ENCODE measurements around the gene UNK. TPM values are rescaled to one million over a fixed set of nuclear protein-coding genes. Genes with fewer than 3 reads are reported as not detected.
"Not testable (repeated sequence)": the region's sequence is repeated elsewhere in the genome, so short reads cannot be mapped to it uniquely, and the experiment has no call there.

The UNK gene
- total RNA-seq, 4 donors from 2014 or later = 26.5 to 42.5 (median 31.9) TPM

GRCh38 chr17:75774991-75775668, 9.5 kb upstream of the UNK start:
- H3K4me3 ChIP-seq (ENCODE audit: low read depth, poor library complexity, severe bottlenecking) = no peak overlapping the region
- intact Hi-C loops (cut with DNase I; ENCODE audit: low total_unique reads) = loop anchor here (10.0 kb wide), 1 partner anchor 70 kb away; the partner anchor contains the start of gene UNC13D
- DNase-seq (ENCODE audit: low spot score in 2 of 2) = peak; percentile 20 to 83
- WGBS, 2 donors = 41 to 49% methylated on average over 6 of the region's 6 CpGs
- TF ChIP-seq, protein P1, sequence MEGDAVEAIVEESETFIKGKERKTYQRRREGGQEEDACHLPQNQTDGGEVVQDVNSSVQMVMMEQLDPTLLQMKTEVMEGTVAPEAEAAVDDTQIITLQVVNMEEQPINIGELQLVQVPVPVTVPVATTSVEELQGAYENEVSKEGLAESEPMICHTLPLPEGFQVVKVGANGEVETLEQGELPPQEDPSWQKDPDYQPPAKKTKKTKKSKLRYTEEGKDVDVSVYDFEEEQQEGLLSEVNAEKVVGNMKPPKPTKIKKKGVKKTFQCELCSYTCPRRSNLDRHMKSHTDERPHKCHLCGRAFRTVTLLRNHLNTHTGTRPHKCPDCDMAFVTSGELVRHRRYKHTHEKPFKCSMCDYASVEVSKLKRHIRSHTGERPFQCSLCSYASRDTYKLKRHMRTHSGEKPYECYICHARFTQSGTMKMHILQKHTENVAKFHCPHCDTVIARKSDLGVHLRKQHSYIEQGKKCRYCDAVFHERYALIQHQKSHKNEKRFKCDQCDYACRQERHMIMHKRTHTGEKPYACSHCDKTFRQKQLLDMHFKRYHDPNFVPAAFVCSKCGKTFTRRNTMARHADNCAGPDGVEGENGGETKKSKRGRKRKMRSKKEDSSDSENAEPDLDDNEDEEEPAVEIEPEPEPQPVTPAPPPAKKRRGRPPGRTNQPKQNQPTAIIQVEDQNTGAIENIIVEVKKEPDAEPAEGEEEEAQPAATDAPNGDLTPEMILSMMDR (IDR thresholded peaks at IDR 0.05) = no peak
- TF ChIP-seq POLR2A (IDR thresholded peaks at IDR 0.05) = no peak

DNA sequence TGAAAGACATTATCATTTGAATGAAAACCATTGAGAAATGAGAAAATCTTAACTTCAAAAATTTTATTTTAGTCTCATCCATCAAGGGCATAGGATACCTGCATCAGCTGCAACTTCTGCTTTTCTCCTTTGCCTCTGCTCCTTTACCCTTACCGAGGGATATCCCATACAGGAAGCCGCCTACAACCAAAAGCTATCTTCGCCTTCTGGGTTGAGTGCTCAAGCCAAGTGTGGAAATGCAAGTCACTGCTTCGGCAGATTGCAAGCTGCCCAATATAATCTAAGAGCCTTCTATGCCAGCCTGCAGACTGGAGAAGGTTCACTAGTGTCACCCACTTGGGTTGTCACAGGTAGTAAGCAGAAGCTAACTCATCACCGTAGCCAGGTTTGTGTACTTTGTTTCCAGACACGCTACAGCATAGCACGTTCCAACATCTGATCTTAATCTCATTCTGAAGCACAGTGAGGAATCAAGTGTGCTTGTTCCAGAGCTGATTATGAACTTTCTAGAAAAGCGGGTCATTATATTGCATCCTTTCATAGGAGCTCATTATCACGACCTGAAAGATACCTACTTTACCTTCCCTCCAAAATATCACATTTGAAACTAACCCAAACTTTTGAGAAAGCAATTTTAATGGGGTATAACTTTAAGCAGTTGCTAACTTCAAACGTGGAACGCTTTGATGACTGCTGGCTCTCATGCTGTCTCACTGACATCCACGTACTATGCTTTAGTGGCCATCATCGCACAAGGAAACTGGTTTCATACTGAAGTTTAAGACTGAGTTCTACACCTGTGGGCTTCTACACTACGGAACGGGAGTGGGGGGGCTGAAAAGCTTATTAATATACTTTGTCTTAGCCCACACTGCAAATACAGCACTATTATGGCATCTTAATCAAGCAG, 8.0 kb upstream of the UNK start:
- TF ChIP-seq, protein P1 (IDR thresholded peaks at IDR 0.05) = no peak
- TF ChIP-seq POLR2A (IDR thresholded peaks at IDR 0.05) = no peak
- intact Hi-C loops (cut with DNase I; ENCODE audit: low total_unique reads) = loop anchor here (10.0 kb wide), 1 partner anchor 68 kb away; the partner anchor contains the start of gene UNC13D
- WGBS, 2 donors = 7 to 11% methylated on average over 15 of the region's 15 CpGs

DNA sequence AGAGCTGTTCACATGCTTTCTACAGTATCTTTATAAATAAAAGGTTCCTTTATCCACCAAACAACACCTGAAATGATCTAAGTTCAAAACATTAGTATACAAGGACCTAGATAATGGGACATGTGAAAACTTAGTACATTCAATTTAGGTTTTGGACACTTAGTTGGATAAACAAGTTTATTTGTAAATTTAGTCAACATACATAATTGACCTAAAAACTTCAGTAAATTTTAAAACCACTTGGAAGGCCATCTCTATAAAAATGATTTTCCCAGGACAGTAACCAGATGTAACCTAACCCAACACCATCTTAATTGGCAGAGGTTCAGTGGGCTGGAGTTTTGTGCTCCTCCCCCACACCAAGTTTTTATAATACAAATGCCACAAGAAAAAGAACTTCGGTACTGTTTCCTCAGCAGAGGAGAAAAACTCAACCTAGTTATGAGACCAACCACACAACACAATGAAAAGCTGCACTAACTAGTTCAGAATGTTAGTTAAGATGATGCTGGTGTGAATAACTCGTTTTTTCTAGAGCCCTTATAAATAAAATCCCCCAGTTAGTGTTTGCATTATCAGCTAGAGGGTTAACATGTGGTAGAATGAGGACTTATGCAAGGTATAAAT, 7.2 kb upstream of the UNK start:
- 4% methylated on average over 2 of the region's 2 CpGs for WGBS, 2 donors
- intact Hi-C loops (cut with DNase I; ENCODE audit: low total_unique reads) = loop anchor here (10.0 kb wide), 1 partner anchor 67 kb away; the partner anchor contains the start of gene UNC13D
- peak overlapping the region; percentile 79 for H3K4me3 ChIP-seq (ENCODE audit: low read depth, poor library complexity, severe bottlenecking)
- no peak for TF ChIP-seq POLR2A (IDR thresholded peaks at IDR 0.05)
- TF ChIP-seq, protein P1 (IDR thresholded peaks at IDR 0.05) = no peak
- no peak for DNase-seq (ENCODE audit: low spot score in 2 of 2)

More for the DNA sequence above, 8.0 kb upstream of the UNK start:
- no peak overlapping the region for H3K4me3 ChIP-seq (ENCODE audit: low read depth, poor library complexity, severe bottlenecking)
- peak; percentile 30 to 84 for DNase-seq (ENCODE audit: low spot score in 2 of 2)

GRCh38 chr17:75778066-75778860, 6.3 kb upstream of the UNK start:
- not testable (repeated sequence) for DNase-seq (ENCODE audit: low spot score in 2 of 2)
- H3K4me3 ChIP-seq (ENCODE audit: low read depth, poor library complexity, severe bottlenecking) = peak overlapping the region; percentile 79
- WGBS, 2 donors = 0 to 1% methylated on average over 17 to 19 of the region's 19 CpGs
- intact Hi-C loops (cut with DNase I; ENCODE audit: low total_unique reads) = loop anchor here (10.0 kb wide), 1 partner anchor 67 kb away; the partner anchor contains the start of gene UNC13D

GRCh38 chr17:75778861-75779249, 5.8 kb upstream of the UNK start:
- no peak for TF ChIP-seq POLR2A (IDR thresholded peaks at IDR 0.05)
- TF ChIP-seq, protein P1 (IDR thresholded peaks at IDR 0.05) = no peak
- peak overlapping the region; percentile 79 for H3K4me3 ChIP-seq (ENCODE audit: low read depth, poor library complexity, severe bottlenecking)
- intact Hi-C loops (cut with DNase I; ENCODE audit: low total_unique reads) = loop anchor here (10.0 kb wide), 1 partner anchor 66 kb away; the partner anchor contains the start of gene UNC13D
- no peak for DNase-seq (ENCODE audit: low spot score in 2 of 2)
- 1% methylated on average over 30 to 38 of the region's 38 CpGs for WGBS, 2 donors
